GM23338 (cell line): ENCODE measurements around the gene FN3K. TPM values are rescaled to one million over a fixed set of nuclear protein-coding genes. Genes with fewer than 3 reads are reported as not detected.

Experiments used
- ATAC-seq: fragments of 200-7000 bp; cut with Tn5 transposase; 3 replicates; pipeline ENCODE4 v1.9.1; 2020
- DNase-seq: peaks from one replicate; pipeline ENCODE4 v3.0.0-alpha.2; 2015; ENCODE audit warnings: low spot score
- H2AFZ ChIP-seq: fragments of 200-600 bp; sonication (generic); 2 replicates; pipeline ENCODE4 v1.8.0; 2016; ENCODE audit warnings: antibody characterized with exemption, mild to moderate bottlenecking, moderate library complexity
- H3F3A ChIP-seq: fragments of 200-600 bp; sonication (generic); replicated peaks from 2 replicates; pipeline ENCODE4 v1.8.0; 2017; ENCODE audit warnings: antibody characterized with exemption, mixed run types, low read depth
- H3K27ac ChIP-seq: fragments of 200-600 bp; sonication (generic); 2 replicates; pipeline ENCODE4 v1.6.1; 2016; ENCODE audit warnings: low read depth
- H3K27me3 ChIP-seq: fragments of 200-600 bp; sonication (generic); 2 replicates; pipeline ENCODE4 v1.8.0; 2016; ENCODE audit warnings: mild to moderate bottlenecking, mixed run types, moderate library complexity; ENCODE audit not compliant: insufficient read depth
- H3K36me3 ChIP-seq: fragments of 200-600 bp; sonication (generic); 2 replicates; pipeline ENCODE4 v1.8.0; 2016; ENCODE audit warnings: mild to moderate bottlenecking; ENCODE audit not compliant: insufficient read depth
- H3K4me1 ChIP-seq: fragments of 200-600 bp; sonication (generic); 2 replicates; pipeline ENCODE4 v1.8.0; 2016; ENCODE audit warnings: mild to moderate bottlenecking, moderate library complexity; ENCODE audit not compliant: insufficient read depth
- H3K4me2 ChIP-seq: fragments of 200-600 bp; sonication (generic); 2 replicates; pipeline ENCODE4 v1.7.1; 2017; ENCODE audit warnings: mixed run types
- H3K4me3 ChIP-seq: fragments of 200-600 bp; sonication (generic); 2 replicates; pipeline ENCODE4 v1.6.1; 2016; ENCODE audit warnings: mixed run types
- H3K79me2 ChIP-seq: fragments of 200-600 bp; sonication (generic); replicated peaks from 2 replicates; pipeline ENCODE4 v1.8.0; 2017; ENCODE audit warnings: mild to moderate bottlenecking; ENCODE audit not compliant: insufficient read depth
- H3K9me2 ChIP-seq: fragments of 200-600 bp; sonication (generic); 2 replicates; pipeline ENCODE4 v1.8.0; 2017; ENCODE audit not compliant: insufficient read depth
- H4K20me1 ChIP-seq: fragments of 200-600 bp; sonication (generic); replicated peaks from 2 replicates; pipeline ENCODE4 v1.8.0; 2017; ENCODE audit warnings: mild to moderate bottlenecking; ENCODE audit not compliant: insufficient read depth
- H3K27ac Mint-ChIP-seq: 2 replicates; pipeline ENCODE4 v1.8.0; 2020; ENCODE audit warnings: inconsistent platforms, mild to moderate bottlenecking, moderate library complexity, mixed read lengths
- H3K27me3 Mint-ChIP-seq: 3 replicates; pipeline ENCODE4 v1.8.0; 2022; ENCODE audit warnings: low read depth, mild to moderate bottlenecking, moderate library complexity, mixed read lengths, inconsistent platforms; ENCODE audit not compliant: insufficient read depth, poor library complexity
- H3K36me3 Mint-ChIP-seq: 3 replicates; pipeline ENCODE4 v1.8.0; 2021; ENCODE audit warnings: low read depth, mild to moderate bottlenecking, inconsistent platforms, moderate library complexity, mixed read lengths
- H3K4me1 Mint-ChIP-seq: 3 replicates; pipeline ENCODE4 v1.8.0; 2020; ENCODE audit warnings: mild to moderate bottlenecking, inconsistent platforms, mixed read lengths
- H3K4me3 Mint-ChIP-seq: 3 replicates; pipeline ENCODE4 v1.8.0; 2021; ENCODE audit warnings: moderate library complexity, mild to moderate bottlenecking, inconsistent platforms, mixed read lengths
- H3K9me3 Mint-ChIP-seq: 3 replicates; pipeline ENCODE4 v1.8.0; 2020; ENCODE audit warnings: moderate library complexity, mild to moderate bottlenecking, inconsistent platforms, mixed read lengths
- EZH2 ChIP-seq: fragments of 200-600 bp; sonication (generic); IDR thresholded peaks from one replicate; pipeline ENCODE4 v1.8.0; 2017; ENCODE audit warnings: antibody characterized with exemption, mild to moderate bottlenecking, low read depth; ENCODE audit not compliant: unreplicated experiment
- EZH2phosphoT487 ChIP-seq: fragments of 200-600 bp; sonication (generic); IDR thresholded peaks from one replicate; pipeline ENCODE4 v1.8.1; 2018; ENCODE audit warnings: antibody characterized with exemption; ENCODE audit not compliant: unreplicated experiment
- JUNB ChIP-seq: IDR thresholded peaks from one replicate; pipeline ENCODE4 v1.6.1; 2016; ENCODE audit warnings: antibody characterized with exemption; ENCODE audit not compliant: unreplicated experiment
- STAT1 ChIP-seq: IDR thresholded peaks from one replicate; pipeline ENCODE4 v1.6.1; 2016; ENCODE audit warnings: antibody characterized with exemption; ENCODE audit not compliant: unreplicated experiment
- ZNF331 ChIP-seq: fragments of 250-450 bp; sonication (Bioruptor Pico); IDR thresholded peaks from 2 replicates; pipeline ENCODE4 v1.5.0; 2020; ENCODE audit warnings: low read depth, mild to moderate bottlenecking, moderate library complexity
- polyA plus RNA-seq: library from polyadenylated mRNA; unstranded; fragments of >200 nt; fragmentation: Nextera tagmentation; extraction: Ambion mirVana; gene quantifications from 2 replicates; pipeline ENCODE4 v1.2.1, GENCODE V29; 2016
- total RNA-seq: library from RNA; depleted of rRNA; stranded (reverse); fragments of >200 nt; shearing (Covaris generic); gene quantifications from 2 replicates; pipeline ENCODE4 v1.2.3, GENCODE V29; 2014
- TF ChIP-seq, protein P1 (sequence below): IDR thresholded peaks from one replicate; pipeline ENCODE4 v1.6.1; 2018; ENCODE audit warnings: antibody characterized with exemption; ENCODE audit not compliant: unreplicated experiment
- TF ChIP-seq, protein P2 (sequence below): IDR thresholded peaks from 2 replicates; pipeline ENCODE4 v1.6.1; 2016; ENCODE audit warnings: antibody characterized with exemption
- TF ChIP-seq, protein P3 (sequence below), 2 experiments: fragments of 200-600 bp in 1 of 2; sonication (generic) in 1 of 2; conservative IDR thresholded peaks; 2 replicates each; pipeline versions ENCODE4 v1.5.1 to v1.6.1; 2016 to 2017; ENCODE audit warnings: antibody characterized with exemption in 2 of 2, low read depth in 2 of 2, mild to moderate bottlenecking in 2 of 2, moderate library complexity in 1 of 2
- TF ChIP-seq, protein P4 (sequence below): fragments of 250-450 bp; sonication (Bioruptor Pico); IDR thresholded peaks from 2 replicates; pipeline ENCODE4 v1.5.0; 2020; ENCODE audit warnings: mild to moderate bottlenecking, moderate library complexity

The FN3K gene
- total and polyA plus RNA-seq, 2 experiments from 2014 or later: 5.3 to 12.9 TPM

DNA sequence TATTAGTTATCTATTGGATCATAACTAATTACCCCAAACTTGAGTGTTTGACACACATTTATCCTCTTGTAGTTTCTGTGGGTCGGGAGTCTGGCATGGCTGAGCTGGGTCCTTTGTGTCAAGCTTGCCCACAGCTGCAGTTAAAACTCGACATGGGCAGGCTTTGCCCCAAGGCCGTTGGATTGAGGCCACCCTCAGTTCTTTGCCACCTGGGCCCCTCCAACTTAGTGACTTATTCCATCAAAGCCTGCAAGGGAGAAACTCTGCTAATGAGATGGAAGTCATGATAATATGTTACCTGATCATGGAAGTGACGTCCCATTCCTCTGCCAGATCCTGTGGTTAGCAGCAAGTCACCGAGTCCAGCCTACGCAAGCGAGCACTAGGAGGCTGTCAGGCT, 33.6 kb downstream of the FN3K start (continued):
- TF ChIP-seq, protein P1, sequence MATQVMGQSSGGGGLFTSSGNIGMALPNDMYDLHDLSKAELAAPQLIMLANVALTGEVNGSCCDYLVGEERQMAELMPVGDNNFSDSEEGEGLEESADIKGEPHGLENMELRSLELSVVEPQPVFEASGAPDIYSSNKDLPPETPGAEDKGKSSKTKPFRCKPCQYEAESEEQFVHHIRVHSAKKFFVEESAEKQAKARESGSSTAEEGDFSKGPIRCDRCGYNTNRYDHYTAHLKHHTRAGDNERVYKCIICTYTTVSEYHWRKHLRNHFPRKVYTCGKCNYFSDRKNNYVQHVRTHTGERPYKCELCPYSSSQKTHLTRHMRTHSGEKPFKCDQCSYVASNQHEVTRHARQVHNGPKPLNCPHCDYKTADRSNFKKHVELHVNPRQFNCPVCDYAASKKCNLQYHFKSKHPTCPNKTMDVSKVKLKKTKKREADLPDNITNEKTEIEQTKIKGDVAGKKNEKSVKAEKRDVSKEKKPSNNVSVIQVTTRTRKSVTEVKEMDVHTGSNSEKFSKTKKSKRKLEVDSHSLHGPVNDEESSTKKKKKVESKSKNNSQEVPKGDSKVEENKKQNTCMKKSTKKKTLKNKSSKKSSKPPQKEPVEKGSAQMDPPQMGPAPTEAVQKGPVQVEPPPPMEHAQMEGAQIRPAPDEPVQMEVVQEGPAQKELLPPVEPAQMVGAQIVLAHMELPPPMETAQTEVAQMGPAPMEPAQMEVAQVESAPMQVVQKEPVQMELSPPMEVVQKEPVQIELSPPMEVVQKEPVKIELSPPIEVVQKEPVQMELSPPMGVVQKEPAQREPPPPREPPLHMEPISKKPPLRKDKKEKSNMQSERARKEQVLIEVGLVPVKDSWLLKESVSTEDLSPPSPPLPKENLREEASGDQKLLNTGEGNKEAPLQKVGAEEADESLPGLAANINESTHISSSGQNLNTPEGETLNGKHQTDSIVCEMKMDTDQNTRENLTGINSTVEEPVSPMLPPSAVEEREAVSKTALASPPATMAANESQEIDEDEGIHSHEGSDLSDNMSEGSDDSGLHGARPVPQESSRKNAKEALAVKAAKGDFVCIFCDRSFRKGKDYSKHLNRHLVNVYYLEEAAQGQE: no peak
- TF ChIP-seq JUNB: no peak
- TF ChIP-seq EZH2: no peak
- TF ChIP-seq STAT1: no peak
- TF ChIP-seq, protein P2, sequence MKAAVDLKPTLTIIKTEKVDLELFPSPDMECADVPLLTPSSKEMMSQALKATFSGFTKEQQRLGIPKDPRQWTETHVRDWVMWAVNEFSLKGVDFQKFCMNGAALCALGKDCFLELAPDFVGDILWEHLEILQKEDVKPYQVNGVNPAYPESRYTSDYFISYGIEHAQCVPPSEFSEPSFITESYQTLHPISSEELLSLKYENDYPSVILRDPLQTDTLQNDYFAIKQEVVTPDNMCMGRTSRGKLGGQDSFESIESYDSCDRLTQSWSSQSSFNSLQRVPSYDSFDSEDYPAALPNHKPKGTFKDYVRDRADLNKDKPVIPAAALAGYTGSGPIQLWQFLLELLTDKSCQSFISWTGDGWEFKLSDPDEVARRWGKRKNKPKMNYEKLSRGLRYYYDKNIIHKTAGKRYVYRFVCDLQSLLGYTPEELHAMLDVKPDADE: no peak

DNA sequence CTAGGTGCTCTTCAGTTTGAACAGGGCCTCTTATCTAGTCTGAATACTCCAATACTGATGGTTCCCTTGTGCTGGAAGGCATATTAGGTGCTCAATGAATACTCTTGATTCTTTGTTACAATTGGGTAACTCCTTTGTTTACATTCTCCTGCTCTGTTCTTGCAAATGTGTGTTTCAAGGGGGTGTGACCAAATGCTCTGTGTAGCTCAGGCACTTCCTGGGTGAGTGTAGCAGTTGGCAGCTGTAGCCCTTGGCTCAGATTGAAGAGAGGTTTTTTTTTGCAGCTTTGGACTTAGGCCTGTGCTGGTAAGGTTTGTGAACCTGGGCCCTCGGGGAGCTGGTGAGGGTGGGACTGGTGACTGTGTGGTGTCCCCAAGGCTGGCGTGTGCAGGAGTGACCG, 36.6 kb downstream of the FN3K start:
- Histone ChIP-seq H3F3A (peaks cover 8% of the 10 kb centered on the region), H3K79me2 (peaks cover 15% of the 10 kb centered on the region), H3K27ac (no peak overlapping the region), H3K4me1 (no peaks in the 10 kb centered on the region), H3K4me2 (no peak overlapping the region), H3K9me2 (no peaks in the 10 kb centered on the region), H2AFZ (no peak overlapping the region), H3K27me3 (no peaks in the 10 kb centered on the region), H4K20me1 (peaks cover 28% of the 10 kb centered on the region), H3K36me3 (peaks cover 44% of the 10 kb centered on the region), H3K4me3 (no peak overlapping the region)
- Mint-ChIP-seq H3K4me3 (no peak overlapping the region), H3K4me1 (no peaks in the 10 kb centered on the region; the same call in 2 of the 3 replicates), H3K36me3 (peaks cover 79% of the 10 kb centered on the region), H3K9me3 (no peaks in the 10 kb centered on the region), H3K27me3 (peaks cover 3% of the 10 kb centered on the region), H3K27ac (no peak overlapping the region)
- DNase-seq: no peak
- ATAC-seq: no peak
- TF ChIP-seq EZH2phosphoT487: no peak
- TF ChIP-seq ZNF331 (CRISPR knock-in tag): no peak
- TF ChIP-seq, protein P3, sequence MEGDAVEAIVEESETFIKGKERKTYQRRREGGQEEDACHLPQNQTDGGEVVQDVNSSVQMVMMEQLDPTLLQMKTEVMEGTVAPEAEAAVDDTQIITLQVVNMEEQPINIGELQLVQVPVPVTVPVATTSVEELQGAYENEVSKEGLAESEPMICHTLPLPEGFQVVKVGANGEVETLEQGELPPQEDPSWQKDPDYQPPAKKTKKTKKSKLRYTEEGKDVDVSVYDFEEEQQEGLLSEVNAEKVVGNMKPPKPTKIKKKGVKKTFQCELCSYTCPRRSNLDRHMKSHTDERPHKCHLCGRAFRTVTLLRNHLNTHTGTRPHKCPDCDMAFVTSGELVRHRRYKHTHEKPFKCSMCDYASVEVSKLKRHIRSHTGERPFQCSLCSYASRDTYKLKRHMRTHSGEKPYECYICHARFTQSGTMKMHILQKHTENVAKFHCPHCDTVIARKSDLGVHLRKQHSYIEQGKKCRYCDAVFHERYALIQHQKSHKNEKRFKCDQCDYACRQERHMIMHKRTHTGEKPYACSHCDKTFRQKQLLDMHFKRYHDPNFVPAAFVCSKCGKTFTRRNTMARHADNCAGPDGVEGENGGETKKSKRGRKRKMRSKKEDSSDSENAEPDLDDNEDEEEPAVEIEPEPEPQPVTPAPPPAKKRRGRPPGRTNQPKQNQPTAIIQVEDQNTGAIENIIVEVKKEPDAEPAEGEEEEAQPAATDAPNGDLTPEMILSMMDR (conservative IDR thresholded peaks at IDR 0.05; ENCODE audit: low read depth in 2 of 2): no peak
- TF ChIP-seq, protein P1: no peak
- TF ChIP-seq, protein P4, sequence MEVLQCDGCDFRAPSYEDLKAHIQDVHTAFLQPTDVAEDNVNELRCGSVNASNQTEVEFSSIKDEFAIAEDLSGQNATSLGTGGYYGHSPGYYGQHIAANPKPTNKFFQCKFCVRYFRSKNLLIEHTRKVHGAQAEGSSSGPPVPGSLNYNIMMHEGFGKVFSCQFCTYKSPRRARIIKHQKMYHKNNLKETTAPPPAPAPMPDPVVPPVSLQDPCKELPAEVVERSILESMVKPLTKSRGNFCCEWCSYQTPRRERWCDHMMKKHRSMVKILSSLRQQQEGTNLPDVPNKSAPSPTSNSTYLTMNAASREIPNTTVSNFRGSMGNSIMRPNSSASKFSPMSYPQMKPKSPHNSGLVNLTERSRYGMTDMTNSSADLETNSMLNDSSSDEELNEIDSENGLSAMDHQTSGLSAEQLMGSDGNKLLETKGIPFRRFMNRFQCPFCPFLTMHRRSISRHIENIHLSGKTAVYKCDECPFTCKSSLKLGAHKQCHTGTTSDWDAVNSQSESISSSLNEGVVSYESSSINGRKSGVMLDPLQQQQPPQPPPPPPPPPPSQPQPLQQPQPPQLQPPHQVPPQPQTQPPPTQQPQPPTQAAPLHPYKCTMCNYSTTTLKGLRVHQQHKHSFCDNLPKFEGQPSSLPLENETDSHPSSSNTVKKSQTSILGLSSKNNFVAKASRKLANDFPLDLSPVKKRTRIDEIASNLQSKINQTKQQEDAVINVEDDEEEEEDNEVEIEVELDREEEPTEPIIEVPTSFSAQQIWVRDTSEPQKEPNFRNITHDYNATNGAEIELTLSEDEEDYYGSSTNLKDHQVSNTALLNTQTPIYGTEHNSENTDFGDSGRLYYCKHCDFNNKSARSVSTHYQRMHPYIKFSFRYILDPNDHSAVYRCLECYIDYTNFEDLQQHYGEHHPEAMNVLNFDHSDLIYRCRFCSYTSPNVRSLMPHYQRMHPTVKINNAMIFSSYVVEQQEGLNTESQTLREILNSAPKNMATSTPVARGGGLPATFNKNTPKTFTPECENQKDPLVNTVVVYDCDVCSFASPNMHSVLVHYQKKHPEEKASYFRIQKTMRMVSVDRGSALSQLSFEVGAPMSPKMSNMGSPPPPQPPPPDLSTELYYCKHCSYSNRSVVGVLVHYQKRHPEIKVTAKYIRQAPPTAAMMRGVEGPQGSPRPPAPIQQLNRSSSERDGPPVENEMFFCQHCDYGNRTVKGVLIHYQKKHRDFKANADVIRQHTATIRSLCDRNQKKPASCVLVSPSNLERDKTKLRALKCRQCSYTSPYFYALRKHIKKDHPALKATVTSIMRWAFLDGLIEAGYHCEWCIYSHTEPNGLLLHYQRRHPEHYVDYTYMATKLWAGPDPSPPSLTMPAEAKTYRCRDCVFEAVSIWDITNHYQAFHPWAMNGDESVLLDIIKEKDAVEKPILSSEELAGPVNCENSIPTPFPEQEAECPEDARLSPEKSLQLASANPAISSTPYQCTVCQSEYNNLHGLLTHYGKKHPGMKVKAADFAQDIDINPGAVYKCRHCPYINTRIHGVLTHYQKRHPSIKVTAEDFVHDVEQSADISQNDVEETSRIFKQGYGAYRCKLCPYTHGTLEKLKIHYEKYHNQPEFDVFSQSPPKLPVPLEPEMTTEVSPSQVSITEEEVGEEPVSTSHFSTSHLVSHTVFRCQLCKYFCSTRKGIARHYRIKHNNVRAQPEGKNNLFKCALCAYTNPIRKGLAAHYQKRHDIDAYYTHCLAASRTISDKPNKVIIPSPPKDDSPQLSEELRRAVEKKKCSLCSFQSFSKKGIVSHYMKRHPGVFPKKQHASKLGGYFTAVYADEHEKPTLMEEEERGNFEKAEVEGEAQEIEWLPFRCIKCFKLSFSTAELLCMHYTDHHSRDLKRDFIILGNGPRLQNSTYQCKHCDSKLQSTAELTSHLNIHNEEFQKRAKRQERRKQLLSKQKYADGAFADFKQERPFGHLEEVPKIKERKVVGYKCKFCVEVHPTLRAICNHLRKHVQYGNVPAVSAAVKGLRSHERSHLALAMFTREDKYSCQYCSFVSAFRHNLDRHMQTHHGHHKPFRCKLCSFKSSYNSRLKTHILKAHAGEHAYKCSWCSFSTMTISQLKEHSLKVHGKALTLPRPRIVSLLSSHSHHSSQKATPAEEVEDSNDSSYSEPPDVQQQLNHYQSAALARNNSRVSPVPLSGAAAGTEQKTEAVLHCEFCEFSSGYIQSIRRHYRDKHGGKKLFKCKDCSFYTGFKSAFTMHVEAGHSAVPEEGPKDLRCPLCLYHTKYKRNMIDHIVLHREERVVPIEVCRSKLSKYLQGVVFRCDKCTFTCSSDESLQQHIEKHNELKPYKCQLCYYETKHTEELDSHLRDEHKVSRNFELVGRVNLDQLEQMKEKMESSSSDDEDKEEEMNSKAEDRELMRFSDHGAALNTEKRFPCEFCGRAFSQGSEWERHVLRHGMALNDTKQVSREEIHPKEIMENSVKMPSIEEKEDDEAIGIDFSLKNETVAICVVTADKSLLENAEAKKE (CRISPR knock-in tag): no peak
